Measurements from ENCODE around the gene ME3. TPM values are rescaled to one million over a fixed set of nuclear protein-coding genes. Genes with fewer than 3 reads are reported as not detected.
"Not testable (repeated sequence)": the region's sequence is repeated elsewhere in the genome, so short reads cannot be mapped to it uniquely, and the experiment has no call there.

Gene ME3
- total RNA-seq, 3 donors from 2014 or later (not counting 1 experiment from before 2014, with no cell fraction given), result 5.2 to 7.5 (median 6.9) TPM

GRCh38 chr11:86660736-86661135 lies 11.7 kb downstream of the ME3 start:
- no peaks in the 10 kb centered on the region for H3K36me3 ChIP-seq (ENCODE audit: control insufficient read depth, insufficient read depth, low read length)
- no peak overlapping the region for H3K27ac Mint-ChIP-seq
- no peaks in the 10 kb centered on the region for H3K36me3 Mint-ChIP-seq
- DNase-seq (no peak), ATAC-seq (no peak)
- TF ChIP-seq, protein P1, sequence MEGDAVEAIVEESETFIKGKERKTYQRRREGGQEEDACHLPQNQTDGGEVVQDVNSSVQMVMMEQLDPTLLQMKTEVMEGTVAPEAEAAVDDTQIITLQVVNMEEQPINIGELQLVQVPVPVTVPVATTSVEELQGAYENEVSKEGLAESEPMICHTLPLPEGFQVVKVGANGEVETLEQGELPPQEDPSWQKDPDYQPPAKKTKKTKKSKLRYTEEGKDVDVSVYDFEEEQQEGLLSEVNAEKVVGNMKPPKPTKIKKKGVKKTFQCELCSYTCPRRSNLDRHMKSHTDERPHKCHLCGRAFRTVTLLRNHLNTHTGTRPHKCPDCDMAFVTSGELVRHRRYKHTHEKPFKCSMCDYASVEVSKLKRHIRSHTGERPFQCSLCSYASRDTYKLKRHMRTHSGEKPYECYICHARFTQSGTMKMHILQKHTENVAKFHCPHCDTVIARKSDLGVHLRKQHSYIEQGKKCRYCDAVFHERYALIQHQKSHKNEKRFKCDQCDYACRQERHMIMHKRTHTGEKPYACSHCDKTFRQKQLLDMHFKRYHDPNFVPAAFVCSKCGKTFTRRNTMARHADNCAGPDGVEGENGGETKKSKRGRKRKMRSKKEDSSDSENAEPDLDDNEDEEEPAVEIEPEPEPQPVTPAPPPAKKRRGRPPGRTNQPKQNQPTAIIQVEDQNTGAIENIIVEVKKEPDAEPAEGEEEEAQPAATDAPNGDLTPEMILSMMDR (IDR thresholded peaks at IDR 0.05), result no peak
- no peaks in the 10 kb centered on the region for H3K4me1 ChIP-seq (ENCODE audit: control insufficient read depth, insufficient read depth, low read length)
- no peaks in the 10 kb centered on the region for H3K9me3 Mint-ChIP-seq
- H3K27me3 ChIP-seq (ENCODE audit: control insufficient read depth, insufficient read depth, low read length), result no peaks in the 10 kb centered on the region
- no peak overlapping the region for H3K4me3 Mint-ChIP-seq
- intact Hi-C loops (cut with micrococcal nuclease), result no loop called here
- no peaks in the 10 kb centered on the region for H3K4me1 Mint-ChIP-seq
- H3K27me3 Mint-ChIP-seq (ENCODE audit: low read depth in 2 of 2), result peaks cover 0 to 4% of the 10 kb centered on the region in 2 donors
- no peaks in the 10 kb centered on the region for H3K9me3 ChIP-seq (ENCODE audit: control insufficient read depth, insufficient read depth, low read length)
- WGBS (ENCODE audit: insufficient coverage), result 82% methylated on average over 2 of the region's 2 CpGs
- no peak overlapping the region for H3K4me3 ChIP-seq (ENCODE audit: low read length)
- H3K27ac ChIP-seq (ENCODE audit: low read length), result no peak overlapping the region

GRCh38 chr11:86660088-86660487 lies 12.3 kb downstream of the ME3 start:
- no peaks in the 10 kb centered on the region for H3K4me1 Mint-ChIP-seq
- DNase-seq, result no peak
- H3K9me3 Mint-ChIP-seq, result no peaks in the 10 kb centered on the region
- no peaks in the 10 kb centered on the region for H3K36me3 Mint-ChIP-seq
- no peaks in the 10 kb centered on the region for H3K27me3 ChIP-seq (ENCODE audit: control insufficient read depth, insufficient read depth, low read length)
- H3K4me3 ChIP-seq (ENCODE audit: low read length), result no peak overlapping the region
- no peaks in the 10 kb centered on the region for H3K4me1 ChIP-seq (ENCODE audit: control insufficient read depth, insufficient read depth, low read length)
- no peak overlapping the region for H3K4me3 Mint-ChIP-seq
- TF ChIP-seq, protein P1 (IDR thresholded peaks at IDR 0.05), result no peak
- no peak overlapping the region for H3K27ac ChIP-seq (ENCODE audit: low read length)
- H3K9me3 ChIP-seq (ENCODE audit: control insufficient read depth, insufficient read depth, low read length), result no peaks in the 10 kb centered on the region
- H3K36me3 ChIP-seq (ENCODE audit: control insufficient read depth, insufficient read depth, low read length), result no peaks in the 10 kb centered on the region
- no peak for ATAC-seq
- 91% methylated on average over 2 of the region's 2 CpGs for WGBS (ENCODE audit: insufficient coverage)
- intact Hi-C loops (cut with micrococcal nuclease), result no loop called here
- H3K27ac Mint-ChIP-seq, result no peak overlapping the region
- peaks cover 0 to 2% of the 10 kb centered on the region in 2 donors for H3K27me3 Mint-ChIP-seq (ENCODE audit: low read depth in 2 of 2)

DNA sequence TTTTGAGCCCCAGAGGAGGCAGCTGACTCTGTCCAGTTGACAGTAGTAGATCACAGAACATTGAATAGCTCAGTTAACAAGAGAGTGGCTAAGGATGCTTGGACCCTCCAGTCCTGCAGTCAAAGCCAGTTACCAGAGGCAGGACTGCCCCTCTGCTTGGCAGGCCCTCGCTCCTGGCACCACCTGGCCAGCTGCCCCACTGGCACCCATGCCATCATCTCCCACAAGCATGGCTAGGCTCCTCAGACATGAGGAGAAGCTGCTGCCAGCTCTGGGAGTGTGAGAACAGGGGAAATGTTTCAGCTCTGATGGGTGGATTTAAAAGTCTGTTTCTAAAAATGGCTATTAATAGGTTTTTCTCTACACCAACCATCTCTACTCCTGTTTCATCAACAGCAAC lies 13.9 kb downstream of the ME3 start:
- peaks cover 3% of the 10 kb centered on the region in 2 donors for H3K27me3 Mint-ChIP-seq (ENCODE audit: low read depth in 2 of 2)
- H3K36me3 Mint-ChIP-seq, result no peaks in the 10 kb centered on the region
- H3K4me3 ChIP-seq (ENCODE audit: low read length), result no peak overlapping the region
- TF ChIP-seq, protein P1 (IDR thresholded peaks at IDR 0.05), result no peak
- H3K4me1 Mint-ChIP-seq, result no peaks in the 10 kb centered on the region
- ATAC-seq (no peak), DNase-seq (no peak)
- intact Hi-C loops (cut with micrococcal nuclease), result no loop called here
- H3K4me1 ChIP-seq (ENCODE audit: control insufficient read depth, insufficient read depth, low read length), result no peaks in the 10 kb centered on the region
- H3K9me3 Mint-ChIP-seq, result no peaks in the 10 kb centered on the region
- H3K27me3 ChIP-seq (ENCODE audit: control insufficient read depth, insufficient read depth, low read length), result no peaks in the 10 kb centered on the region
- no peaks in the 10 kb centered on the region for H3K36me3 ChIP-seq (ENCODE audit: control insufficient read depth, insufficient read depth, low read length)
- H3K4me3 Mint-ChIP-seq, result no peak overlapping the region
- WGBS (ENCODE audit: insufficient coverage), result 82% methylated on average over 1 of the region's 1 CpG
- H3K9me3 ChIP-seq (ENCODE audit: control insufficient read depth, insufficient read depth, low read length), result no peaks in the 10 kb centered on the region
- H3K27ac Mint-ChIP-seq, result no peak overlapping the region
- no peak overlapping the region for H3K27ac ChIP-seq (ENCODE audit: low read length)

DNA sequence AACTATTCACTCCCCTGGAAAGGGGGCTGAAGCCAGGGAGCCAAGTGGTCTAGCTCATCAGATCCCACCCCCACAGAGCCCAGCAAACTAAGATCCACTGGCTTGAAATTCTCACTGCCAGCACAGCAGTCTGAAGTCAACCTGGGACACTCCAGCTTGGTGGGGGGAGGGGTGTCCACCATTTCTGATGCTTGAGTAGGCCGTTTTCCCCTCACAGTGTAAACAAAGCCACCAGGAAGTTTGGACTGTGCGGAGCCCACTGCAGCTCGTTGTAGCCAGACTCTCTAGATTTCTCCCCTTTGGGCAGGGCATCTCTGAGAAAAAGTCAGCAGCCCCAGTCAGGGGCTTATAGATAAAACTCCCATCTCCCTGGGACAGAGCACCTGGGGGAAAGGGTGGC lies 27.2 kb downstream of the ME3 start:
- 100% methylated on average over 2 of the region's 3 CpGs for WGBS (ENCODE audit: insufficient coverage)
- H3K9me3 ChIP-seq (ENCODE audit: control insufficient read depth, insufficient read depth, low read length); H3K9me3 Mint-ChIP-seq; H3K4me1 Mint-ChIP-seq; H3K4me1 ChIP-seq (ENCODE audit: control insufficient read depth, insufficient read depth, low read length); H3K27ac ChIP-seq (ENCODE audit: low read length); H3K27me3 ChIP-seq (ENCODE audit: control insufficient read depth, insufficient read depth, low read length); ATAC-seq; H3K36me3 ChIP-seq (ENCODE audit: control insufficient read depth, insufficient read depth, low read length); intact Hi-C loops (cut with micrococcal nuclease); H3K4me3 ChIP-seq (ENCODE audit: low read length); DNase-seq; H3K27ac Mint-ChIP-seq; H3K36me3 Mint-ChIP-seq; H3K4me3 Mint-ChIP-seq: not testable (repeated sequence)
- H3K27me3 Mint-ChIP-seq (ENCODE audit: low read depth in 2 of 2), result peaks cover 33 to 38% of the 10 kb centered on the region in 2 donors
